ENCODE measurements around the gene VWDE. TPM values are rescaled to one million over a fixed set of nuclear protein-coding genes. Genes with fewer than 3 reads are reported as not detected.

VWDE gene
- polyA plus RNA-seq, 2 of the 4 experiments (the other 2 are of a cell fraction) = 1.2 to 2.4 TPM

- Histone ChIP-seq H3K9me3 (no peaks in the 10 kb centered on the region), H3K4me1 (no peaks in the 10 kb centered on the region), H3K4me3 (no peak overlapping the region), H3K27ac (no peak overlapping the region), H3K4me2 (no peak overlapping the region)
- ATAC-seq (no peak), DNase-seq (ENCODE audit: low read depth in 1 of 2, low spot score in 1 of 2) (no peak), FAIRE-seq (no peak)
- ChIA-PET POLR2A (no interaction called here), CTCF (interaction anchor here (0.9 to 1.6 kb wide), 2 partner anchors 98 to 105 kb away, joined by 3 read pairs; no protein-coding TSS in a partner anchor)
- TF ChIP-seq MAX (IDR thresholded peaks at IDR 0.05) = no peak
- TF ChIP-seq HEYL (CRISPR knock-in tag; IDR thresholded peaks at IDR 0.05) = no peak
- TF ChIP-seq RAD21 (conservative IDR thresholded peaks at IDR 0.05 in 1 of 2, IDR thresholded peaks at IDR 0.05 in 1 of 2) = no peak
- TF ChIP-seq KDM1A (IDR thresholded peaks at IDR 0.05; ENCODE audit: low read depth) = no peak
- no peak for TF ChIP-seq ELK1 (IDR thresholded peaks at IDR 0.05; ENCODE audit: low read depth, low read length)
- TF ChIP-seq REST (IDR thresholded peaks at IDR 0.05) = no peak
- TF ChIP-seq TP53 (CRISPR knock-in tag; IDR thresholded peaks at IDR 0.05) = no peak
- TF ChIP-seq TFCP2L1 (CRISPR knock-in tag; IDR thresholded peaks at IDR 0.05) = no peak
- no peak for TF ChIP-seq FOXS1 (CRISPR knock-in tag; IDR thresholded peaks at IDR 0.05)
- TF ChIP-seq CEBPB (IDR thresholded peaks at IDR 0.05) = no peak
- TF ChIP-seq NFE2L2 (conservative IDR thresholded peaks at IDR 0.05; ENCODE audit: low read length) = no peak
- no peak for TF ChIP-seq ATOH8 (CRISPR knock-in tag; IDR thresholded peaks at IDR 0.05; ENCODE audit: low read depth)
- WGBS (ENCODE audit: missing lambda C conversion rate) = 56% methylated on average over 2 of the region's 2 CpGs
These were observed 18.3 kb downstream of the VWDE start for GRCh38 chr7:12385364-12385786.

GRCh38 chr7:12383377-12383776 is 20.3 kb downstream of the VWDE start:
- TF ChIP-seq MAZ (IDR thresholded peaks at IDR 0.05; ENCODE audit: borderline replicate concordance, low read depth, low read length) (no peak), RCOR1 (IDR thresholded peaks at IDR 0.05; ENCODE audit: low read depth, low read length) (no peak), CHD2 (IDR thresholded peaks at IDR 0.05; ENCODE audit: low read length, partially characterized antibody) (no peak), HOXA7 (CRISPR knock-in tag; IDR thresholded peaks at IDR 0.05) (no peak), JUNB (IDR thresholded peaks at IDR 0.05) (no peak), ESRRA (IDR thresholded peaks at IDR 0.05; ENCODE audit: borderline replicate concordance, low read length) (no peak), BHLHE40 (IDR thresholded peaks at IDR 0.05; ENCODE audit: low read depth, low read length) (no peak), ZSCAN20 (CRISPR knock-in tag; IDR thresholded peaks at IDR 0.05) (no peak), MYC (IDR thresholded peaks at IDR 0.05; ENCODE audit: borderline replicate concordance, low read length) (no peak), JUN (IDR thresholded peaks at IDR 0.05) (no peak), SREBF2 (IDR thresholded peaks at IDR 0.05) (no peak), ELK1 (IDR thresholded peaks at IDR 0.05; ENCODE audit: low read depth, low read length) (no peak)
- ChIA-PET POLR2A (no interaction called here), CTCF (interaction anchor here (0.6 to 1.3 kb wide), 4 partner anchors 8 to 550 kb away, joined by 3 read pairs; no protein-coding TSS in a partner anchor)
- Histone ChIP-seq H3K4me2 (no peak overlapping the region), H3K4me3 (no peak overlapping the region), H3K4me1 (no peaks in the 10 kb centered on the region), H3K9me3 (no peaks in the 10 kb centered on the region), H3K27ac (no peak overlapping the region)
- DNase-seq (ENCODE audit: low read depth in 1 of 2, low spot score in 1 of 2) = no peak
- no peak for ATAC-seq
- 77% methylated on average over 3 of the region's 3 CpGs for WGBS (ENCODE audit: missing lambda C conversion rate)
- no peak for FAIRE-seq
